Right lobe of liver (tissue), 4 donors: Measurements from ENCODE around the gene CDH13.

Source experiments
- POLR2A ChIP-seq: fragments of 450-650 bp; IDR thresholded peaks from one replicate; pipeline ENCODE4 v1.6.1; 2017; ENCODE audit warnings: antibody characterized with exemption, mild to moderate bottlenecking
- TF ChIP-seq, protein P1 (sequence below), 4 donors: fragments of 200-600 bp in 3 of 4; fragments of 450-650 bp in 1 of 4; IDR thresholded peaks; one replicate each; pipeline versions ENCODE4 v1.5.1 to v1.8.0; 2016 to 2022; ENCODE audit warnings: antibody characterized with exemption in 4 of 4, mild to moderate bottlenecking in 2 of 4
- donor health status: DM: no; HTN: no; CAD: no.
- donor health status: DM: no; HTN: no; CAD: no.
- donor health status: DM: no; HTN: yes; CAD: no.

GRCh38 chr16:82783933-82784572, 157.3 kb downstream of the CDH13 start:
- TF ChIP-seq, protein P1, sequence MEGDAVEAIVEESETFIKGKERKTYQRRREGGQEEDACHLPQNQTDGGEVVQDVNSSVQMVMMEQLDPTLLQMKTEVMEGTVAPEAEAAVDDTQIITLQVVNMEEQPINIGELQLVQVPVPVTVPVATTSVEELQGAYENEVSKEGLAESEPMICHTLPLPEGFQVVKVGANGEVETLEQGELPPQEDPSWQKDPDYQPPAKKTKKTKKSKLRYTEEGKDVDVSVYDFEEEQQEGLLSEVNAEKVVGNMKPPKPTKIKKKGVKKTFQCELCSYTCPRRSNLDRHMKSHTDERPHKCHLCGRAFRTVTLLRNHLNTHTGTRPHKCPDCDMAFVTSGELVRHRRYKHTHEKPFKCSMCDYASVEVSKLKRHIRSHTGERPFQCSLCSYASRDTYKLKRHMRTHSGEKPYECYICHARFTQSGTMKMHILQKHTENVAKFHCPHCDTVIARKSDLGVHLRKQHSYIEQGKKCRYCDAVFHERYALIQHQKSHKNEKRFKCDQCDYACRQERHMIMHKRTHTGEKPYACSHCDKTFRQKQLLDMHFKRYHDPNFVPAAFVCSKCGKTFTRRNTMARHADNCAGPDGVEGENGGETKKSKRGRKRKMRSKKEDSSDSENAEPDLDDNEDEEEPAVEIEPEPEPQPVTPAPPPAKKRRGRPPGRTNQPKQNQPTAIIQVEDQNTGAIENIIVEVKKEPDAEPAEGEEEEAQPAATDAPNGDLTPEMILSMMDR (IDR thresholded peaks at IDR 0.05), result no peak
- TF ChIP-seq POLR2A, result no peak
